GM21825 (cell line): ENCODE measurements around the gene SV2B.

Experiments used
- ATAC-seq: cut with Tn5 transposase; IDR thresholded peaks from one replicate; pipeline ENCODE4 v1.9.1; 2021; ENCODE audit warnings: mild to moderate bottlenecking, moderate library complexity; ENCODE audit not compliant: unreplicated experiment

Gene SV2B

DNA sequence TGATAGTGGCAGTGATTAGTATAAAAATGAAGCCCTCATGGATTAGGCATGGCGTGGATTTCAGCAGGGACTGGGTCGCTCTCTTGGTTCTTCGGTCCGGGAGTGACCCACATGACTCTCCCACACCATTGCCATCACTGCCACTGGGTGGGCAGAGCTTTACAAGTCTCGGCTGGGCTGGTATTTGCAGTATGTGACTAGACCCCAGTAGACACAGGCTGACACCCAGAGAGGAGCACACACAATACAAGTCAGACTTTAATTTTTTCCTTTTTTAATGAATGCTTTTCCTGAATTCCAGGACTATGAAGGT lies 1.5 kb downstream of the SV2B start:
- ATAC-seq, result no peak

DNA sequence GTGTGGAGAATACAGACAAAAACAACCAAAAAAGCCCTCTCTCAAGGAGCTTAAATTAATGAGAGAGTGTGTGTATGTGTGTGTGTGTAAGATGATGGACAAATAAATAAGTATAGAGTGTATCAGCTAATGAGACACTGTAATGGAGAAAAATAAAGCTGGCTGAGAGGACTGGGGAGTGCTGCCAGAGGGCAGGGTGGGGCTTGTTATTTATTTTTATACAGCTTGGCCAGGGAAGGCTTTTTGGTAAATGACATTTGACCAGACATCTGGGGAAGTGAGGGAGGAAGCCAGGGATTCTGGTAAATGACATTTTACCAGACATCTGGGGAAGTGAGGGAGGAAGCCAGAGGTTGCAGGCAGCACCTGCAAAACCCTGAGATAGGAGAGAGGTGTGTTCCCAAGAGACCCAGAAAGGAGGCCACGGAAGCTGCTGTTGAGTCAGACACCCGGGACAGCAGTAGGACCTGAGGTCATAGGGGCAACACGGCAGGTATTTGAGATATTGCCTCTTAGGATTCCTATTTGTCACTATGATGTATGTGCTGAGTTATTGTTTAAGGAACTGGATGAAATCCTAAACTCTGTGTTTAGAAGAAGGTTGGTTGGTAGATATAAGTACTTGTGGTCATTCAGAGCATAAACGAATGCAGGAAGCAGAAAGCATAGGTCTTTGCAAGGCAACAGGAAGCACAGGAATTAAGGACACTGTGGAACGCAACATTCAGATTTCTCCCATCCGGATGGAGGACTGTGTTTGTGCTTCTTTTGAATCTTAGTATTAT lies 2.7 kb downstream of the SV2B start:
- no peak for ATAC-seq

DNA sequence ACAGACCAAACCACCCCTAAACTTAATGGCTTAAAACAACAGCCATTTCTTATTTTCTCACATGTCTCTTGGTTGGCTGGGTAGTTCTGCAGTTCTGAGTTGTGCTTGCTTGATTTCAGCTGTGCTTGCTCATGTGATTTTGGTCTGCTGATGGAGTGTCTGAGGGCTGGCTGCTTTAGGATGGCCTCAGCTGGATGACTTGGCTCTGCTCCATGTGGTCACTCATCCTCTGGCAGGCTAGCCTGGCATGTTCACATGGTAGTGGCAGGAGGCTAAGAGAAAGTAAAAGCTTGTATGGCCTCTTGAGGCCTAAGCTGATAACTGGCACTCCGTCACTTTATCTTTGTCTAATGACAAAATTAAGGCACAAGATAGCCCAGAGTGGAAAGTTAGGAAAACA lies 4.1 kb downstream of the SV2B start:
- no peak for ATAC-seq

DNA sequence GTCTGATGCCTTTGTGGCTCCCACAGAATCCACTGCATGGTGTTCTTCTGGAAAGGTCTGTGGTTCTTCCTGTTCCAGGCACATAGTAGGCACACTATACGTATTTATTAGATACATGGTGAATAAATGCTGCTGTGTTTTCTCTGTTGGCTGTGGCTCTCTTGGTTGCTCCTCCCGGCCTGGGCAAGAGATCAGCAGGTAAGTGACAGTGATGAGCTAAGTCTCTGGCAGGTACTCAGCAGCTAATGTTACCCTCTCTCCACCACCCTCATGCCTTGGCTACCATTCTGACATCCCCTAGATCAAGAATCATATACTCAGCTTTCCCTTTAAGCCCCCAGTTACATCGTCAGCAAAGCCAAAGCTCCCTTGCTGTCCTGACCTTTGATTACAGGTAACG lies 8.4 kb downstream of the SV2B start:
- ATAC-seq, result no peak

DNA sequence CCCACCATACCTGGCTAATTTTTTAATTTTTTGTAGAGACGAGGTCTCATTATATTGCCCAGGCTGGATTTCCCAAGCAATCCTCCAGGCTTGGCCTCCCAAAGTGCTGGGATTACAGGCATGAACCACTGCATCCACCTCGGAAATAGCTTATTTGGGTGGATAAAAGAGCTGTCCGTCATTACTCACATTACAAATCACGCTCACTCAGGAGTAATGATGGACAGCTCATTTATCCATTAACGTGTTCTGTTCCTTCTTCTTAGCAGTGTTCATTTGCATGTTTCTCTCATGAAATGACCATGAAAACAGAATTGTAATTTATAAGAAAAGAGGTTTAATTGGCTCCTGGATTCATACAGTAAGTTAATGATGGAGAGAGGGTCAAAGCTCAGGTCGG lies 9.8 kb downstream of the SV2B start:
- no peak for ATAC-seq

- no peak for ATAC-seq
Observed at GRCh38 chr15:91110407-91110806, 10.3 kb downstream of the SV2B start.

GRCh38 chr15:91113030-91113429 lies 13.0 kb downstream of the SV2B start:
- ATAC-seq, result no peak

DNA sequence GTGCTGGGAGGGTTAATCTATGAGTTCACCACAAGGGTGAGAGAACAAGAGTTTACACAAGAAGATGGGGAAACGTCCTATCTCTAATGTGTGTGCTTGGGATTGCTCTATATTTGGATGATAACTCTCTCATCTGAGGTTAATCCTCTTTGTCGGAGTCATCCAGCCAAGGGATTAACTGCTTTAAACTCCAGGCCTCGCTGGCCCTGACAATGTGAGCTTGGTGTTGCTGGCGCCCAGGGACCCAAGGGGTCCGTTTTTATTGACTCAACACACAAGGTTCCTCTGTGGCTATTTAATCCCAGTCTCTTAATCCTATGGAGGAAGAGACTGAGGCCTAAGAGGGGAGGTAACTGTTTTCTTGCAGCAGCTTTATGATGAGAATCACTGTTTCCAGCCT lies 14.2 kb downstream of the SV2B start:
- ATAC-seq, result no peak

- peak; percentile 95 for ATAC-seq
Observed at GRCh38 chr15:91116113-91117067, 16.3 kb downstream of the SV2B start.

- no peak for ATAC-seq
Observed at GRCh38 chr15:91117375-91117774, 17.3 kb downstream of the SV2B start.

DNA sequence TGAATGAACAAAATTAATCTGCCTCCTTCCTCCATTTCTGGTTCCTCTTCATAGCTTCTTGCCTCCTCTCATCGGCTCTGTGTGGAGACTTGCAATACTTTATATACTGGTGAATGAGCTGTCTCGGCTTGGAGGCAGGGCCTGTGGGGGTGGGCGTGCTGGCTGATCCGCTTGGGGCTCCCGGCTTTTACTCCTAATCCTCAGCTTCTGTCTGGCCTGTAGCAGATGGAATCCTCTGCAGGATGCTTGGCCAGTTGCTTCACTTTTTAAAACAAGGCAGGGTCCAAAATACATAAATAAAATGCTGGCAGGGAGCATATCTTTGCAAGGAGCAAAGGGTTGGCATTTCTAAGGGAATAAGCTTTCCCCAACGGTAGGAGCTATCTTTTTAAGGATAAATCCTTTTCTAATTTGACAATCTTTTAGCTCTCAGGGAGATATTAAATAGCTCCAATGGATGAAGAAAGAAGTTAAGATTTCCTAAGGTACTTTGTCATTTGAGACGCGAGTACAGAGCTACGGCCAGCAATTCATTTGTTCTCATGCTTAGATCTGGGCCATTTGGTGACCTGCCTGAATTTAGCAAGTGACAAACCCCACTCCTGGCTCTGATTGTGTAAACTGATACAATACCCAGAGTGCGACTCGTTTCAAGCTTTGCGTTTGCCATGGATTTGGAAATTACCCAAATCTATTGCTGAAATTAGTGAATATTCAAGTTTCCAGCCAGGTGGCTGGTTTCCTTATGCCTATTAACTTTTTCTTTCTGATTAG lies 18.9 kb downstream of the SV2B start:
- ATAC-seq, result no peak

GRCh38 chr15:91122296-91122695 lies 22.2 kb downstream of the SV2B start:
- no peak for ATAC-seq

DNA sequence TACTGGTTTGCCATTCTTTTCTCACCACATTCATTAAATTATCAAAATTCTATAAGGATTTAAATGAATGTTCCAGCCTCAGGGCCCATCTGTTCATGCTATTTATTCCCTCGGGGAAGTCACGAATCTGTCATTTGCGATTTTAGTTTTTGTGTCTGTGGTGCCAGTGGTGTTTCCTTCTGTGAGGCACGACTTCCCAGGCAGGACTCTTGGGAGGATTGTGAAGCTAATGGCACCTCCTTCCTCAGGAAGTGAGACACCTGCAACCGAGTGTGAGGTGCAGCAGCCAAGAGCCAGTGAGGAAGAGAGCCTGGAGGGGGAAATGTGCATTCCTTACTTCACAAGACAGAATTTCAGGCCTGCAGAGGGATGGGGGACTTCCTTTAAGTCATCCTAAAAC lies 24.1 kb downstream of the SV2B start:
- ATAC-seq, result no peak

GRCh38 chr15:91125162-91125561 lies 25.1 kb downstream of the SV2B start:
- ATAC-seq, result no peak

GRCh38 chr15:91126080-91126479 lies 26.0 kb downstream of the SV2B start:
- no peak for ATAC-seq

DNA sequence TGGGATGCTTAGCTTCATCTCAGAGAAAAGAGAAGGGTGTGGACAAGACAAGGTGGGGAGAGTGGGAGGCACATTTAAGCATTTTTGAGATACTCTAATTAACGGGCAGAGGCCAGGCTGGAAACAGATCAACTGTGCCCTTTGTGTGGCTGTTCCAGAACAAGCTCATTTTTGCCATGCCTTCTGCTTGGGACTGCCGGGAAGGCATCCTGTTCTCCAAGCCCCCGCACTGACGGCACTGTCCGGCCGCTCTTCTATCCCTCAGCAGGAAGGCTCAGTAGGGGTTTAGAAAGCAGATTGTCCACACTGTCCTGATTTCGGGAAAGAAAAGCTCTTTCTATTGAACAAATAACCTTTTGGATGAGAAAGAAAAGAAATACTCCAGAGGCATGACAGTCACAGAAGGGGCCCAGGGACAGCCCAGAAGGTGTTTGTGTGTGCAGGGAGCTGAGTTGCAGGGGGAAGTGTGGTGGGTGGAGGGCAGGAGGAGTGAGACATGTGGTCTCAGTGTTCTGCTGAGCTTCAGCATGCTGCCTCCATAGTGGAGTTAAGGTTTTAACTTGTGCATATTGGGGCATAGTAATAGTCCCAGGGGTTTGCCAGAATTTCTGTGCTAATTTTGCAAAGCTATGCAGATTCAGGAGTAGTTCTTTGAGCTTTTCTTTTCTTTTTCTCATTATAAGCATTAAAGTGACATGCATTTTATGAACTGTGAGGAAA lies 27.3 kb downstream of the SV2B start:
- no peak for ATAC-seq

GRCh38 chr15:91128016-91128415 lies 28.0 kb downstream of the SV2B start:
- no peak for ATAC-seq

GRCh38 chr15:91129436-91129835 lies 29.4 kb downstream of the SV2B start:
- ATAC-seq, result no peak

DNA sequence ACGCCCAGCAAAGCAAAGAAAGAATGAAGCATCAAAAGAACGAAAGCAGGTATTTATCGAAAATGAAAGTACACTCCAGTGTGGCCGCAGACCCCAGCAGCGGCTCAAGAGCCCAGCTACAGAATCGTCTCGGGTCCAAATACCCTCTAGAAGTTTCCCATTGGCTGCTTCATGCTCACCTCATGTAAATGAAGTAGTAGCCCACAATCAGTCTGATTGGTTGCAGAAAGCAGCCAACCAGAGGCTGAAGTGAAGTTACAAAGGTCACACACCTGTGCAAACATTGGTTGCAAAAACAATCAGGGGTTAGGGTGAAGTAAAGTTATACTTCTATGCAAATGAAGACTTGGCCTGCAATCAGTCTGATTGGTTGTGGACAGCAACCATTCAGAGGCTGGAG lies 32.0 kb downstream of the SV2B start:
- ATAC-seq, result no peak

DNA sequence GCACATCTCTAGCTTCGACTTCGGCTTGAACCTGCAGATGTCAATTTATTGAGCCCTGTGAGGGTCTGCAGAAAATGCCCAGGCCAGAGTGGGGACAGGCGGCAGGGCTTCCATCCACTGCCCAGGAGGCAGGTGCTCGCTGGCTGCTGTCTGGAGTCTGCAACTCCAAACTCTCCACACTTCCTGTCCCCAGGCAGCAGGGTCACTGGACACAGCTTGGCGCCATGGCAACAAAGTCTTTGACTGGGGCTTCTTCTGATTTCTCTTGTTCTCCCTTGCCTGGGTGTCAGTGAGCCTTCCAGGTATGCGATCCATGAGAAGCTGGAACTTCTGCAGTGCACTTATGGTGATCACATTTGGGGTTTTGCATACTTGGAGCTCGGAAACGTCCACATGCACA lies 33.5 kb downstream of the SV2B start:
- ATAC-seq, result no peak
